Testis (tissue), 3 donors: ENCODE results near the gene SWAP70. TPM values are rescaled to one million over a fixed set of nuclear protein-coding genes. Genes with fewer than 3 reads are reported as not detected.

ENCODE experiments used
- DNase-seq: peaks from one replicate; pipeline ENCODE4 v3.0.0-alpha.2; 2019
- H3K27ac ChIP-seq, 2 donors: fragments of 200-600 bp; sonication (generic); one replicate each; pipeline ENCODE4 v1.5.1; 2019
- H3K27me3 ChIP-seq: fragments of 200-600 bp; sonication (generic); one replicate; pipeline ENCODE4 v1.5.1; 2019
- H3K36me3 ChIP-seq: fragments of 200-600 bp; sonication (generic); one replicate; pipeline ENCODE4 v1.5.1; 2017; ENCODE audit warnings: low read depth; ENCODE audit errors: missing control alignments
- H3K4me1 ChIP-seq: fragments of 200-600 bp; sonication (generic); one replicate; pipeline ENCODE4 v1.5.1; 2019
- H3K4me3 ChIP-seq, 2 donors: fragments of 200-600 bp; sonication (generic); one replicate each; pipeline ENCODE4 v1.5.1; 2017 to 2019
- H3K9me3 ChIP-seq: fragments of 200-600 bp; sonication (generic); one replicate; pipeline ENCODE4 v1.5.1; 2017
- POLR2A ChIP-seq: fragments of 450-650 bp; IDR thresholded peaks from one replicate; pipeline ENCODE4 v1.6.1; 2017; ENCODE audit warnings: antibody characterized with exemption, mild to moderate bottlenecking, moderate library complexity
- WGBS, 2 donors: methylation state at CpG; one replicate each; pipeline ENCODE4 v1.1.5; 2018; 5-methylcytosine and 5-hydroxymethylcytosine counted together
- intact Hi-C: fragments of 100-400 bp; cut with DNase I; formaldehyde crosslinking; loops from one replicate; pipeline ENCODE4 v1.15.1; 2023; ENCODE audit warnings: low total_unique reads
- polyA plus RNA-seq: library from polyadenylated mRNA; stranded (reverse); fragments of 350-450 nt; fragmentation: Illumina TruSeq; extraction: RNeasy Lipid Tissue Mini Kit (QIAGEN cat#74804); gene quantifications from one replicate; pipeline ENCODE4 v1.2.3, GENCODE V29; 2014; ENCODE audit warnings: low read depth, low replicate concordance; ENCODE audit not compliant: insufficient read depth
- total RNA-seq, 2 donors: library from RNA; depleted of rRNA; stranded (reverse); fragments of >200 nt; gene quantifications; one replicate each; pipeline ENCODE4 v1.2.3, GENCODE V29; 2016
- TF ChIP-seq, protein P1 (sequence below), 3 experiments: fragments of 450-650 bp in 2 of 3; fragments of 200-600 bp in 1 of 3; sonication (generic) in 1 of 3; IDR thresholded peaks; one replicate each; pipeline ENCODE4 v1.5.1; 2016 to 2019; ENCODE audit warnings: antibody characterized with exemption in 3 of 3, mild to moderate bottlenecking in 2 of 3, moderate library complexity in 1 of 3

Gene SWAP70
- total and polyA plus RNA-seq, 3 donors from 2014 or later = 10.2 to 14.7 (median 10.5) TPM

DNA sequence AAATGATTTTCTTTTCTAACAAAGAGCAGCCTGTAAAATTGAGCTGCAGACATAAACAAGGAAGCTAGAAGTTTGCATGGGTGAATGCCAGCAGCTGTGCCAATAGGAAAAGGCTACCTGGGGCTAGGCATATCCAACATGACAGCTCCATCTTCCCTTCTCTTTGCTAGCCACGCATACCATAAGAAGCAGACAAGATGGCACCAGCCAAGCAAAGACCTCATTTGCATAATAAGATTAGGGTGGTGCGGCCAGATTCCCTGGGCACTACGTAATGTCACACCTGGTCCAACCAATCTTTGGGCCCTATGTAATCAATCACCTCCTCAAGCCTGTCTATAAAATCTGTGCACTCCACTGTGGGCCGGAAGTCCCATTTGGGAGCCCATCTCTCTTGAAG is 108.3 kb downstream of the SWAP70 start:
- no peaks in the 10 kb centered on the region for H3K9me3 ChIP-seq
- WGBS, 2 donors = 93 to 100% methylated on average over 4 of the region's 4 CpGs
- H3K4me3 ChIP-seq = no peak overlapping the region
- no peak for DNase-seq
- H3K36me3 ChIP-seq = no peaks in the 10 kb centered on the region
- intact Hi-C loops = no loop called here
- no peak overlapping the region for H3K27ac ChIP-seq
- H3K27me3 ChIP-seq = no peaks in the 10 kb centered on the region
- peaks cover 20% of the 10 kb centered on the region for H3K4me1 ChIP-seq
- TF ChIP-seq, protein P1, sequence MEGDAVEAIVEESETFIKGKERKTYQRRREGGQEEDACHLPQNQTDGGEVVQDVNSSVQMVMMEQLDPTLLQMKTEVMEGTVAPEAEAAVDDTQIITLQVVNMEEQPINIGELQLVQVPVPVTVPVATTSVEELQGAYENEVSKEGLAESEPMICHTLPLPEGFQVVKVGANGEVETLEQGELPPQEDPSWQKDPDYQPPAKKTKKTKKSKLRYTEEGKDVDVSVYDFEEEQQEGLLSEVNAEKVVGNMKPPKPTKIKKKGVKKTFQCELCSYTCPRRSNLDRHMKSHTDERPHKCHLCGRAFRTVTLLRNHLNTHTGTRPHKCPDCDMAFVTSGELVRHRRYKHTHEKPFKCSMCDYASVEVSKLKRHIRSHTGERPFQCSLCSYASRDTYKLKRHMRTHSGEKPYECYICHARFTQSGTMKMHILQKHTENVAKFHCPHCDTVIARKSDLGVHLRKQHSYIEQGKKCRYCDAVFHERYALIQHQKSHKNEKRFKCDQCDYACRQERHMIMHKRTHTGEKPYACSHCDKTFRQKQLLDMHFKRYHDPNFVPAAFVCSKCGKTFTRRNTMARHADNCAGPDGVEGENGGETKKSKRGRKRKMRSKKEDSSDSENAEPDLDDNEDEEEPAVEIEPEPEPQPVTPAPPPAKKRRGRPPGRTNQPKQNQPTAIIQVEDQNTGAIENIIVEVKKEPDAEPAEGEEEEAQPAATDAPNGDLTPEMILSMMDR (IDR thresholded peaks at IDR 0.05) = no peak
- TF ChIP-seq POLR2A = no peak

DNA sequence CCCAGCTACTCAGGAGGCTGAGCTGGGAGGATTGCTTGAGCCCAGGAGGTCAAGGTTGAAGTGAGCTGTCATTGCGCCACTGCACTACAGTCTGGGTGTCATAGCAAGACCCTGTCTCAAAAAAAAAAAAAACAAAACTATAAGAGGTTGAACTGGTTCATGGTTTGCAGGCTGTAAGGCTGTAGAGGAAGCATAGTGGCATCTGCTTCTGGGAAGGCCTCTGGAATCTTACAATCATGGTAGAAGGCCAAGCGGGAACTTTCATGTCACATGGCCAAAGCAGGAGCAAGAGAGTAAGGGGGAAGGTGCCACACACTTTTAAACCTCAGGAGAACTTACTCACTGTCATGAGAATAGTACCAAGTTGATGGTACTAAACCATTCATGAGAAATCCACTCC is 109.6 kb downstream of the SWAP70 start:
- H3K36me3 ChIP-seq = no peaks in the 10 kb centered on the region
- WGBS, 2 donors = 90 to 98% methylated on average over 2 of the region's 2 CpGs
- intact Hi-C loops = no loop called here

DNA sequence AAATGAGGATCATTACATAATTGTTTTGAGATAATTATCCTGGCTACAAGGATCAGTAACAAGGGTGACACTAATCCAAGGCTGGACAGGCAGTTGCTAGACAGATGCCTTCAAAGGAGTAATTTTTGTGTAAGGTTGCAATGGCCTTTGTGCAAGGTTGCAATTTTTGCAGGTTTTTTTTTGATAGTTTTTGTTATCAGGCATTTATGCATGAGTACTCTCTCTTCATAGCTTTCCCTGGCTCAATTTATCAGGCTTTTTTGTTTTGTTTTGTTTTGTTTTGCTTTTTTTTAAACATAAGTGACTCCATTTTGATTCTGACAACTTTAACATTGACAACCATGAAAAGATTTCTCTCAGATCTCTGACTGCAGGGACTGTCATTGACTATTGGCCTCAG is 110.2 kb downstream of the SWAP70 start:
- intact Hi-C loops = no loop called here
- Histone ChIP-seq H3K27ac (no peak overlapping the region), H3K9me3 (no peaks in the 10 kb centered on the region), H3K4me1 (peaks cover 20% of the 10 kb centered on the region), H3K27me3 (no peaks in the 10 kb centered on the region), H3K4me3 (no peak overlapping the region), H3K36me3 (no peaks in the 10 kb centered on the region)
- no peak for DNase-seq
- TF ChIP-seq, protein P1 (IDR thresholded peaks at IDR 0.05) = no peak
- TF ChIP-seq POLR2A = no peak

More for the DNA sequence above, 109.6 kb downstream of the SWAP70 start:
- no peak overlapping the region for H3K4me3 ChIP-seq
- H3K4me1 ChIP-seq = peaks cover 20% of the 10 kb centered on the region
- peak; percentile 2 for DNase-seq
- TF ChIP-seq POLR2A = no peak
- no peaks in the 10 kb centered on the region for H3K9me3 ChIP-seq
- no peak overlapping the region for H3K27ac ChIP-seq
- H3K27me3 ChIP-seq = no peaks in the 10 kb centered on the region

DNA sequence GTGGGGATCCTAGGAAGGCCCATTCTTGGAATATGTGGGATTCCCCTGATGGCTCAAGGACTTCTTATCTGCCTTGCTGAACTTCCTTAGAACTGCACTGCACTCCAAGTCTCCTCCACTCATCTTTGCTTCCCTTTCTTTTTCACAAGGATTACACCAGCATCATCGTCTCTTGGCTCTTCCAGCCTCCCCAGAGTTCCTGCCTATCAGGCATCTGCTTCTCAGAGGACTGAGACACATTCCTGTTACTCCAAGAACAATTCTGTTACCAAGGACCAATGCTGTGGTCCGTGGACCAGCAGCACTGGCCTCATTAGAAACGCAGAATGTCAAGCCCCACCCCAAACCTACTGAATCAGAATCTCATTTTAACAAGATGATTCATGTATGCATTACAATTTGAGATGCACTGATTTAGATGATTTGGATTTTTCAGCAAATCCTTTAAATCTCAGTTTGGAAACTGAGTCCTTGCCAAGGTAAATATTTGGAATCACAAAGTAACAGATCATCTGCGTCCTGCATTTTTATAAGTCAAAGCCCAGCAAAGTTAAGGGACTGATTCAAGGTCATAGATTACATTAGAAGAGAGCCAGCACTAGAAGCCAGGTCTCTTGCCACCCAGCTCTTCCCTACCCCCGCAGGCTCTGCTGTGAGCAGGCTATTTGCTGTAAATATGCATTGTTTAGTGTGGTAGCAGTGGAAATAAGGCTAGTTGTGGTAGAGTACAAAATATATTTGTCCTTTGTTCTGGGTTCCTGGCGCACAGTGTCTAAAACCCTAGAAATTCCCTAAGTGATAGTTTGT is 110.9 kb downstream of the SWAP70 start:
- H3K4me3 ChIP-seq = no peak overlapping the region
- peak; percentile 12 for DNase-seq
- H3K27me3 ChIP-seq = no peaks in the 10 kb centered on the region
- TF ChIP-seq POLR2A = no peak
- TF ChIP-seq, protein P1 (IDR thresholded peaks at IDR 0.05) = no peak
- H3K9me3 ChIP-seq = no peaks in the 10 kb centered on the region
- peaks cover 20% of the 10 kb centered on the region for H3K4me1 ChIP-seq
- no peaks in the 10 kb centered on the region for H3K36me3 ChIP-seq
- intact Hi-C loops = no loop called here
- peak overlapping the region in 1 of 2 donors; percentile 20 for H3K27ac ChIP-seq
- 19 to 29% methylated on average over 6 of the region's 6 CpGs for WGBS, 2 donors

DNA sequence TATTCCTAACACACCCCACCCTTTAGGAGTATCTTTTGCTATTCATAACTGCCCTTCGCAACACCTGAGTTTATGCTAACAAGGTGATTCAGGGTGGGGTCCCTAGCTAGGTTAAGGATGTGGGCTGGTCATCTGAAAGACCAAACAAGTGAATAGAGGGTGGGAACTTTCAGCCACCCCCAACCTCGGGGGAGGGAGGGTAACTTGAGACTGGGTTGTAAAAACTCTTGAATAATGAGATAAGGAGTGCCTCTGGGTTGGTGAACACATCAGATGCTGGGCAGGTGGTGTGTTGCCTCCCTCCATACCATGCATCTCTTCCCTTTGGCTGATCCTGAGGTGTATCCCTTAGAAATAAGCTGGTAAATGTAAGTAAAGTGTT is 111.5 kb downstream of the SWAP70 start:
- H3K36me3 ChIP-seq = no peaks in the 10 kb centered on the region
- intact Hi-C loops = no loop called here
- H3K27ac ChIP-seq = peak overlapping the region in 1 of 2 donors; percentile 20
- TF ChIP-seq POLR2A = no peak
- TF ChIP-seq, protein P1 (IDR thresholded peaks at IDR 0.05) = no peak
- 49 to 56% methylated on average over 2 of the region's 2 CpGs for WGBS, 2 donors
- H3K4me1 ChIP-seq = peaks cover 20% of the 10 kb centered on the region
- H3K27me3 ChIP-seq = no peaks in the 10 kb centered on the region
- peak; percentile 9 for DNase-seq
- no peaks in the 10 kb centered on the region for H3K9me3 ChIP-seq
- H3K4me3 ChIP-seq = no peak overlapping the region
